ENCODE data around the gene SRRM5.

DNA sequence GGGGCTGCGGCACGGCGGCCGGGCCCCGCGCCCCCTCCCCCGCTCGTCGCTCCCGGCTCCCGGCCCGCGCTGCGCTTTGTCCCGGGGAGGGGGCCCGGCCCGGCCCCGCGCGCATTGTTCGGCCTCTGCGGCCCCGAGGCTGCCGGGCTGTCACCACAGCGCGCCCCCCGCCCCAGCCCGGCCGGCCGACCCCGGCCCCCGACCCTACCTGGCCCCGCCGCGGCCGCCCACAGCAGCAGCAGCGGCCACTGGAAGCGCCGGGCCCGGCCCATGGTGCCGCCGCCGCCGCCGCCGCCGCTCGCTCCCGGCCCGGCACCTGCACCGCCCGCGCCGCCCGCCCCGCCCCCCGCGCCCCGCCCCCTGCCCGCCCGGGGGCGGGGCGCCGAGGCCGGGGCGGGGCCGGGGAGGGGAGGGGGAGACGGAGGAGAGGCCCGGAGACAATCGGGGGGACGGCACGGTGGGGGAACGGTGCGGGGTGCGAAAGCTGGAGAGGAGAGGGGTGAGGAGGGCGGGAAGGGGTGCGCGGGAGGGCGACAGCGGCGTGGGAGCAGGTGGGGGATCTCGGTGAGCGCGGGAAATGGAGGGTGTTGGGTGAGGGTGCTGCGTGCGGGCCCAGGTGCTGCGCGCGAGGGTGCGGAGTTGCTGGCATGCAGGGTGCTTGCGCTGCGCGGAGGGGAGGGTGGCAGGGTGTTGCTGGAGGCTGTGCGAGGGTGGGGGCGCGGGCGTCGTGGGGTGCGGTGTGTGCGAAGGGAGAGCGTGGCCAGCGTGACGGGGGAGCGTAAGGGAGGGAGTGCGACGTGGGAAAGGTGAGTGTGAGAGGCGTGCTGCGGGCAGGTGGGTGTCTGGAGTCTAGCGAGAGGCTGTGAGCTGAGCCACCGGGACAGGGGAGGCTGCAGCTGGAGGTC lies 27.9 kb downstream of the SRRM5 start, which contains the start of gene CADM4:
- TF ChIP-seq, protein P1, sequence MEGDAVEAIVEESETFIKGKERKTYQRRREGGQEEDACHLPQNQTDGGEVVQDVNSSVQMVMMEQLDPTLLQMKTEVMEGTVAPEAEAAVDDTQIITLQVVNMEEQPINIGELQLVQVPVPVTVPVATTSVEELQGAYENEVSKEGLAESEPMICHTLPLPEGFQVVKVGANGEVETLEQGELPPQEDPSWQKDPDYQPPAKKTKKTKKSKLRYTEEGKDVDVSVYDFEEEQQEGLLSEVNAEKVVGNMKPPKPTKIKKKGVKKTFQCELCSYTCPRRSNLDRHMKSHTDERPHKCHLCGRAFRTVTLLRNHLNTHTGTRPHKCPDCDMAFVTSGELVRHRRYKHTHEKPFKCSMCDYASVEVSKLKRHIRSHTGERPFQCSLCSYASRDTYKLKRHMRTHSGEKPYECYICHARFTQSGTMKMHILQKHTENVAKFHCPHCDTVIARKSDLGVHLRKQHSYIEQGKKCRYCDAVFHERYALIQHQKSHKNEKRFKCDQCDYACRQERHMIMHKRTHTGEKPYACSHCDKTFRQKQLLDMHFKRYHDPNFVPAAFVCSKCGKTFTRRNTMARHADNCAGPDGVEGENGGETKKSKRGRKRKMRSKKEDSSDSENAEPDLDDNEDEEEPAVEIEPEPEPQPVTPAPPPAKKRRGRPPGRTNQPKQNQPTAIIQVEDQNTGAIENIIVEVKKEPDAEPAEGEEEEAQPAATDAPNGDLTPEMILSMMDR (IDR thresholded peaks at IDR 0.05): no peak
- TF ChIP-seq EP300 (IDR thresholded peaks at IDR 0.05): no peak
- no peak for TF ChIP-seq POLR2A (IDR thresholded peaks at IDR 0.05)
- TF ChIP-seq POLR2AphosphoS5 (IDR thresholded peaks at IDR 0.05): no peak
